G401 (cell line): ENCODE data around the gene SLC12A5. TPM values are rescaled to one million over a fixed set of nuclear protein-coding genes. Genes with fewer than 3 reads are reported as not detected.

Experiments used
- DNase-seq: peaks from one replicate; pipeline ENCODE4 v3.0.0-alpha.2; 2015; ENCODE audit warnings: low spot score
- in situ Hi-C: cut with HindIII; loops from 2 replicates; pipeline ENCODE4 v1.10.0; 2016; ENCODE audit warnings: low sequenced_read_pairs, mixed read lengths
- total RNA-seq: library from RNA; depleted of rRNA; stranded (reverse); fragments of >200 nt; shearing (Covaris generic); gene quantifications from 2 replicates; pipeline ENCODE4 v1.2.3, GENCODE V29; 2014

The SLC12A5 gene
- total RNA-seq, 1 experiment from 2014 or later: 0.03 TPM

- in situ Hi-C loops: no loop called here
- no peak for DNase-seq
Measured at GRCh38 chr20:46004889-46005473, 24.0 kb upstream of the SLC12A5 start.

GRCh38 chr20:46006022-46006705 is 22.9 kb upstream of the SLC12A5 start:
- no peak for DNase-seq
- in situ Hi-C loops: no loop called here

GRCh38 chr20:46006964-46007363 is 22.1 kb upstream of the SLC12A5 start:
- in situ Hi-C loops: no loop called here
- DNase-seq: no peak

- in situ Hi-C loops: no loop called here
- no peak for DNase-seq
Measured at GRCh38 chr20:46007671-46008070, 21.3 kb upstream of the SLC12A5 start.

GRCh38 chr20:46009816-46010215 is 19.2 kb upstream of the SLC12A5 start:
- in situ Hi-C loops: no loop called here
- no peak for DNase-seq

GRCh38 chr20:46010491-46011391 is 18.3 kb upstream of the SLC12A5 start:
- in situ Hi-C loops: no loop called here
- no peak for DNase-seq

GRCh38 chr20:46011631-46012482 is 17.2 kb upstream of the SLC12A5 start:
- no peak for DNase-seq
- in situ Hi-C loops: no loop called here

GRCh38 chr20:46012921-46013320 is 16.1 kb upstream of the SLC12A5 start:
- no peak for DNase-seq
- in situ Hi-C loops: no loop called here

GRCh38 chr20:46013322-46013828 is 15.6 kb upstream of the SLC12A5 start:
- DNase-seq: no peak
- in situ Hi-C loops: no loop called here

- in situ Hi-C loops: no loop called here
- peak; percentile 41 for DNase-seq
Measured at GRCh38 chr20:46013829-46014516, 15.0 kb upstream of the SLC12A5 start.

GRCh38 chr20:46014517-46015396 is 14.3 kb upstream of the SLC12A5 start:
- in situ Hi-C loops: no loop called here
- DNase-seq: no peak

GRCh38 chr20:46017272-46017671 is 11.7 kb upstream of the SLC12A5 start:
- no peak for DNase-seq
- in situ Hi-C loops: no loop called here

GRCh38 chr20:46018112-46018511 is 10.9 kb upstream of the SLC12A5 start:
- in situ Hi-C loops: no loop called here
- no peak for DNase-seq

GRCh38 chr20:46018611-46019010 is 10.4 kb upstream of the SLC12A5 start:
- no peak for DNase-seq
- in situ Hi-C loops: no loop called here

GRCh38 chr20:46020555-46020954 is 8.5 kb upstream of the SLC12A5 start:
- in situ Hi-C loops: no loop called here
- DNase-seq: no peak

- DNase-seq: peak; percentile 63
- in situ Hi-C loops: no loop called here
Measured at GRCh38 chr20:46021361-46022359, 7.4 kb upstream of the SLC12A5 start.
